Smooth muscle cell (in vitro differentiated cells): ENCODE results near the gene ORC2. TPM values are rescaled to one million over a fixed set of nuclear protein-coding genes. Genes with fewer than 3 reads are reported as not detected.

ENCODE experiments used
- DNase-seq: peaks from one replicate; lab custom pipeline; 2025; ENCODE audit not compliant: unreplicated experiment; lab: John Stamatoyannopoulos, UW
- H2AFZ ChIP-seq: fragments of 200-600 bp; sonication (generic); 2 replicates; pipeline ENCODE4 v1.6.0; 2016; ENCODE audit warnings: antibody characterized with exemption, low read depth, mild to moderate bottlenecking
- H3F3A ChIP-seq: fragments of 200-600 bp; sonication (generic); 2 replicates; pipeline ENCODE4 v1.6.0; 2017; ENCODE audit warnings: antibody characterized with exemption, low read depth
- H3K27ac ChIP-seq: fragments of 200-600 bp; sonication (generic); 2 replicates; pipeline ENCODE4 v1.5.1; 2016; ENCODE audit warnings: low read depth, mild to moderate bottlenecking
- H3K27me3 ChIP-seq: fragments of 200-600 bp; sonication (generic); 2 replicates; pipeline ENCODE4 v1.6.1; 2016; ENCODE audit warnings: low read depth, mild to moderate bottlenecking
- H3K36me3 ChIP-seq: fragments of 200-600 bp; sonication (generic); 2 replicates; pipeline ENCODE4 v1.5.1; 2016; ENCODE audit warnings: low read depth
- H3K4me1 ChIP-seq: fragments of 200-600 bp; sonication (generic); 2 replicates; pipeline ENCODE4 v1.5.1; 2016; ENCODE audit warnings: low read depth
- H3K4me2 ChIP-seq: fragments of 200-600 bp; sonication (generic); 2 replicates; pipeline ENCODE4 v1.6.0; 2016; ENCODE audit warnings: mild to moderate bottlenecking
- H3K4me3 ChIP-seq: fragments of 200-600 bp; sonication (generic); 2 replicates; pipeline ENCODE4 v1.5.1; 2016; ENCODE audit warnings: mild to moderate bottlenecking
- H3K79me2 ChIP-seq: fragments of 200-600 bp; sonication (generic); 2 replicates; pipeline ENCODE4 v1.6.0; 2016; ENCODE audit warnings: low read depth, mild to moderate bottlenecking
- H3K9ac ChIP-seq: fragments of 200-600 bp; sonication (generic); 2 replicates; pipeline ENCODE4 v1.6.0; 2016; ENCODE audit warnings: low read depth
- H3K9me3 ChIP-seq: fragments of 200-600 bp; sonication (generic); replicated peaks from 2 replicates; pipeline ENCODE4 v1.5.1; 2016; ENCODE audit warnings: low read depth
- H4K20me1 ChIP-seq: fragments of 200-600 bp; sonication (generic); 2 replicates; pipeline ENCODE4 v1.6.0; 2016; ENCODE audit warnings: low read depth
- WGBS: methylation state at CpG from one replicate; pipeline ENCODE4 v1.1.7; 2016; ENCODE audit warnings: low lambda C conversion rate; 5-methylcytosine and 5-hydroxymethylcytosine counted together
- polyA plus RNA-seq: library from polyadenylated mRNA; unstranded; fragments of >200 nt; fragmentation: Nextera tagmentation; extraction: Ambion mirVana; gene quantifications from 2 replicates; pipeline ENCODE4 v1.2.1, GENCODE V29; 2016
- total RNA-seq: library from RNA; depleted of rRNA; stranded (reverse); fragments of >200 nt; gene quantifications from 2 replicates; pipeline ENCODE4 v1.2.3, GENCODE V29; 2014
- TF ChIP-seq, protein P1 (sequence below): fragments of 200-600 bp; sonication (generic); IDR thresholded peaks from 2 replicates; pipeline ENCODE4 v1.5.1; 2017; ENCODE audit warnings: borderline replicate concordance, mild to moderate bottlenecking, antibody characterized with exemption; ENCODE audit not compliant: insufficient read depth, poor library complexity, severe bottlenecking

The ORC2 gene
- total and polyA plus RNA-seq, 2 experiments from 2014 or later: 8.3 to 11.5 TPM

DNA sequence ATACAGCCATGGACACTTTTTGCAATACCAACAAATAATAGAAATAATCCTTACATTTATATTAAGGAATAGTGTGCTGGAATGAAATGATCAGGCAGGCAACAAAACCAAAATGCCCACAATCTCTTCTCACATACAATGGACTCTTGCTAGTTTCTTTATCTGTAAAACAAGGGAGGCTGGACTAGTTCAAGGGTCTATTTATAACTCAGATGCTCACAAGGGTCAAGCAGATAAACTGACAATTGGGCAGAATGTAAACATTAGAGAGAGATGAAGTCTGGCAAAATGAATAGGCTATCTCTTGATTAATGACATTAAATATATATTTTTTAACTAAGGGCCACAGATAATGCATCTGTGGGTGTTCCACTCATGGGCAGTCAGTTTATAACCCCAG is 86.0 kb downstream of the ORC2 start:
- no peaks in the 10 kb centered on the region for H3K79me2 ChIP-seq
- H2AFZ ChIP-seq: no peak overlapping the region
- no peaks in the 10 kb centered on the region for H3K4me1 ChIP-seq
- no peaks in the 10 kb centered on the region for H3K27me3 ChIP-seq
- peaks cover 14% of the 10 kb centered on the region for H3K36me3 ChIP-seq
- no peak overlapping the region for H3K4me2 ChIP-seq
- H3F3A ChIP-seq: no peaks in the 10 kb centered on the region
- H3K9me3 ChIP-seq: no peaks in the 10 kb centered on the region
- H3K9ac ChIP-seq: no peak overlapping the region
- no peak overlapping the region for H3K27ac ChIP-seq
- no peak for DNase-seq
- TF ChIP-seq, protein P1, sequence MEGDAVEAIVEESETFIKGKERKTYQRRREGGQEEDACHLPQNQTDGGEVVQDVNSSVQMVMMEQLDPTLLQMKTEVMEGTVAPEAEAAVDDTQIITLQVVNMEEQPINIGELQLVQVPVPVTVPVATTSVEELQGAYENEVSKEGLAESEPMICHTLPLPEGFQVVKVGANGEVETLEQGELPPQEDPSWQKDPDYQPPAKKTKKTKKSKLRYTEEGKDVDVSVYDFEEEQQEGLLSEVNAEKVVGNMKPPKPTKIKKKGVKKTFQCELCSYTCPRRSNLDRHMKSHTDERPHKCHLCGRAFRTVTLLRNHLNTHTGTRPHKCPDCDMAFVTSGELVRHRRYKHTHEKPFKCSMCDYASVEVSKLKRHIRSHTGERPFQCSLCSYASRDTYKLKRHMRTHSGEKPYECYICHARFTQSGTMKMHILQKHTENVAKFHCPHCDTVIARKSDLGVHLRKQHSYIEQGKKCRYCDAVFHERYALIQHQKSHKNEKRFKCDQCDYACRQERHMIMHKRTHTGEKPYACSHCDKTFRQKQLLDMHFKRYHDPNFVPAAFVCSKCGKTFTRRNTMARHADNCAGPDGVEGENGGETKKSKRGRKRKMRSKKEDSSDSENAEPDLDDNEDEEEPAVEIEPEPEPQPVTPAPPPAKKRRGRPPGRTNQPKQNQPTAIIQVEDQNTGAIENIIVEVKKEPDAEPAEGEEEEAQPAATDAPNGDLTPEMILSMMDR: no peak
- H4K20me1 ChIP-seq: no peaks in the 10 kb centered on the region
- H3K4me3 ChIP-seq: no peak overlapping the region

DNA sequence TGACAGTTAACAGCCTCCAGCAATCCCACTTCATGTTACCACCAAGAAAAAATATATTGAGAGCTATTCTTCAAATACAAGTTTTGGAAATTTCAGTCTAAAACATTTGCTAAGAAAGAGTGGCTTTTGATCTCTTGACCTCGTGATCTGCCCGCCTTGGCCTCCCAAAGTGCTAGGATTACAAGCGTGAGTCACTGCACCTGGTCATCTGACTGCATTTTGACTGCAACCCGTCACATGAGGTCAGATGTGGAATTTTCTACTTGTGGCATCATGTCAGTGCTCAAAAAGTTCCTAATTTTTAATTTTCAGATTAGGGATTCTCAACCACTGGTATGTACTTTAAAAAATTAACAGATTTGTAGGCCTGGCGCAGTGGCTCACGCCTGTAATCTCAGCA is 89.9 kb downstream of the ORC2 start:
- DNase-seq: no peak
- Histone ChIP-seq H3K79me2 (no peaks in the 10 kb centered on the region), H4K20me1 (no peaks in the 10 kb centered on the region), H3K9me3 (no peaks in the 10 kb centered on the region), H3K9ac (no peak overlapping the region), H3K4me1 (no peaks in the 10 kb centered on the region), H3K27ac (no peak overlapping the region), H3K4me3 (no peak overlapping the region), H2AFZ (no peak overlapping the region), H3K27me3 (no peaks in the 10 kb centered on the region), H3K4me2 (no peak overlapping the region), H3F3A (no peaks in the 10 kb centered on the region), H3K36me3 (peaks cover 9% of the 10 kb centered on the region)
- 89% methylated on average over 6 of the region's 6 CpGs for WGBS
- TF ChIP-seq, protein P1: no peak

DNA sequence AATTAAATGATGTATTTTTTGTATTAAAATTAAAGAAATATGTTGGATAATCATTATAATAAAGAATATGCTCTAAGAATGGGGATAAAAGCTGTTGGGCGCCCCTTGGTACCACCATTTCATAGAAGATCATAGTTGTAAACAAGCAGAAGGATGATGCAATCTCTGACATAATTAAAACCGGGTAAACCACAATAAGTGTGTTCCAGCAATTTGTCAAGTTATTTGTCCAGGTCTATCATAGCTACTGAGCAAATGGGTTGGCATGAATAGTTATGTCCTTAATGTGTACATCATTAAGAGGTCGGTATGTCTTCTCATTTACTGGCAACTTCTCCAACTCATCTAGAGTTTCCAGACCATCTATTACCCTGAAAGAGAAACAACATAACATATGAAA is 92.3 kb downstream of the ORC2 start:
- Histone ChIP-seq H3K27ac (no peak overlapping the region), H3K79me2 (no peaks in the 10 kb centered on the region), H3K36me3 (peaks cover 6% of the 10 kb centered on the region), H3F3A (no peaks in the 10 kb centered on the region), H3K4me2 (no peak overlapping the region), H4K20me1 (no peaks in the 10 kb centered on the region), H3K27me3 (no peaks in the 10 kb centered on the region), H3K9ac (no peak overlapping the region), H3K4me1 (no peaks in the 10 kb centered on the region), H3K9me3 (no peaks in the 10 kb centered on the region), H2AFZ (no peak overlapping the region), H3K4me3 (no peak overlapping the region)
- WGBS: 94% methylated on average over 3 of the region's 3 CpGs
- no peak for DNase-seq
- TF ChIP-seq, protein P1: no peak

DNA sequence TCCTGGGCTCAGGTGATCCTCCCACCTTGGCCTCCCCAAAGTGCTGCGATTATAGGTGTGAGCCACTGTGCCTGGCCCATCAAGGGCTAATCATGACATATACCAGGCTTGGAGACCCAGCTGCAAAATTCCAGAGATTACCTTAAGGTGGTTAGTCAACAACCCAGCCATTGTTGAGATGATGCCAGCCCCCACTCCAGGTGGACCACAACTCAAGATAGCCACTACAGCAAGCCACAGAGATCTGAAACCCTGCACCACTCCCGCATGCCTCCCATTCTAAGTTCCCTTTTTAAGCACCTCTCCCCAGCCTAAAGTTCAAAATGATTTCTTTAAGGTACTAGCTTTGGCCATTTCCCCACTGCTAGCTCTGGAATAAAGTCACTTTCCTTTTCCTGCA is 94.4 kb downstream of the ORC2 start:
- no peaks in the 10 kb centered on the region for H3K9me3 ChIP-seq
- H2AFZ ChIP-seq: no peak overlapping the region
- no peaks in the 10 kb centered on the region for H3K27me3 ChIP-seq
- H3K9ac ChIP-seq: no peak overlapping the region
- H3K4me3 ChIP-seq: no peak overlapping the region
- 85% methylated on average over 2 of the region's 2 CpGs for WGBS
- no peak overlapping the region for H3K27ac ChIP-seq
- DNase-seq: no peak
- peaks cover 2% of the 10 kb centered on the region for H3K79me2 ChIP-seq
- no peaks in the 10 kb centered on the region for H3K36me3 ChIP-seq
- no peak overlapping the region for H3K4me2 ChIP-seq
- H4K20me1 ChIP-seq: no peaks in the 10 kb centered on the region
- H3F3A ChIP-seq: no peaks in the 10 kb centered on the region
- H3K4me1 ChIP-seq: peaks cover 6% of the 10 kb centered on the region
- TF ChIP-seq, protein P1: no peak
